GM18520 (cell line): ENCODE data around the gene ANKRD1.

Experiments used
- ATAC-seq: cut with Tn5 transposase; IDR thresholded peaks from one replicate; pipeline ENCODE4 v1.9.1; 2021; ENCODE audit not compliant: unreplicated experiment

ANKRD1 gene

DNA sequence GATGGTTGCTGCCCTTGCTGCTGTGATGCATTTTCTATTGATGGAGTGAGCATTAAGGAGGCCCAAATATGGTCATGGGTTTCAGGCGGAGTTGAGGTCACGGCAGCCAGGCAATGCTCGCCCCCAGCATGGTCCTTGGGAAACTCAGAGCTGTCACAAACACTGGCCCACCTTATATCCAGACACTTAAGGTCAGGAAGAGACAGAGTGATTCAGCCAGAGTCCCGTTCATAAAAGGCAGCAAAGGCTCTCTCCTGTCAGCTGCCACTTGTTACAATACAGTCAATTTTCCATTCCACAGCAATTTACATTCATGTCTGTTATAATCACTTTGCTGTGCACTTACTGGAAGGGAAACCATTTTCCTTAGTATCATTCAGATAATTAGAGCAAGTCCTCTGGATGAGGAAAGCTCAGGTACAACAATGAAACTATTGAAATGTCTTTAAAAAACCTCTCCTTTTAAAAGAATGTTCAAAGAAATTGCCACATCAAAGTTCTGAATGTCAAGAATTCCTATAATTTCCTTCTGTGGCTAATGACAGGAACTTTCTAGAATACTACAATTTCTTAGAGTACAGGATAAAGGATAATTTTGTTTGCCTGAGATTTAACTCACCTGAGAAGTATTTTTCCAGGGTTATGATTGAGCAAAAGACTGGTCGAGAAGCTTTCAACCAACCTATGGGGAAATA lies 14.8 kb upstream of the ANKRD1 start:
- no peak for ATAC-seq

- no peak for ATAC-seq
These were observed 10.3 kb upstream of the ANKRD1 start for GRCh38 chr10:90930971-90931871.

- ATAC-seq = no peak
These were observed 9.4 kb upstream of the ANKRD1 start for GRCh38 chr10:90930070-90930837.

DNA sequence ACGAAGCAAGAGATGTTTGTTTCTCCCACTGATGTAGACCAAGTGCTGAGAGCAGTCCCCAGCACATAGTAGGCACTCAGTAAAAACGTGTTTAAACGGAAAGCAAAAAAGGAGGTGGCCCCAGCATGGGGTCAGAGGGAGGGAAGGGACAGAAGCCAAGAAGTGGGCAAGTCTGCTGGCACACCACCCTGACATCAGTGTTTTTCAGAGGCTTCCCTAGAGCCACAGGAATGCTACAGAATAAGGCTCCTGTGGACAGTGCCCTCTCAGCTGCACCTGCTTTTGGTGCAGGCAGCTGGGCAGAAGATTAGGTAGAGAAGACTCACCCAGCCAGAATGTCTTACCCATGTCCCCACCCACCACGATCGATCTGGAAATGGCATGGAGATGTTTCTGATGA lies 8.3 kb upstream of the ANKRD1 start:
- ATAC-seq = no peak

DNA sequence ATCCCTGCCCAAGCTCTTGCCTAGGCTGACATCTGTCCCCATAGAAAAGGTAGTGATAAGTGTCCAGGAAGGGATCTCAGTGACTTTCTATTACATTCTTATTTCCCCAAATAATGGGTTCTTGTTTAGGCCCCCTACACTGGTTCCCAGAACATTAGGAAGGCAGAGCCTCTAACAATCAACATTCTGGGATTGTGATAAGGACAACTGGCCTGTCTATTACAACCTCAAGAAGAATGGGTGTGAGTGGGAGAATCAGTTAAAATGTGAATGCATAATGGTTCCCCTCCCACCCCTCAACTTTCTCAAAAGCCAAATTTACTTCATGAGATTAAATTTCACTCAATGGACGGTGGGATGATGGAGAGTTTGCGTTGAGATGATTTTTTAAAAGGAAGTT lies 6.4 kb upstream of the ANKRD1 start:
- ATAC-seq = no peak

- no peak for ATAC-seq
These were observed 4.5 kb upstream of the ANKRD1 start for GRCh38 chr10:90925079-90926029.

GRCh38 chr10:90924552-90924951 lies 3.7 kb upstream of the ANKRD1 start:
- ATAC-seq = no peak

DNA sequence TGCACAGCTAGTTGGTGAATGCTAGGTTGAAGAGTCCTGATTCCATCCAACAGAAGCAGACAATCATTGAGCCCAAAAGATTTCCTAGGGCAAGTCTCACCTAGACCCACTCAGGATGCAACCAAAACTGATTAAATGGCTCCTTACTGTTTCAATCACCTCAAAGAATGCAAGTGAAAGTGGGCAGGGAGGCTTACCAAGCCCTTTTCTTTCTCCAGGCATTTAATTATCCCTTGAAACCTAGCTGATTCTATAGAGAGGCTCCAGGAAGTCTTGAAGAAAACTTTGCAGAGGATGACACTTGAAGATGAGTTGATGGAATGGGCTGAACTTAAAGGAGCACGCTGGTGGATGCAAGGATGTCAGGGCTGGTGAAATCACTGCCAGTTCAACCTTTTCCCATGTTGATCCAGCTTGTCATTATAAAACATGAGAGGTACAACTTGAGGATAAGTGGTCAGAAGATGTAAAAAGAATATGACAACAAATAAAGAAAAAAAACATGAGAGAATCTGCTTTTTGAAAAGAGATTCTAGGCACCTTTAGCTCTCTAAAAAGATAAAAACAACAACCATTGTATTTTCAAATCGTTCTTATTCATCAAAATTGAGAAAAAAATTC lies 2.3 kb upstream of the ANKRD1 start:
- ATAC-seq = no peak

DNA sequence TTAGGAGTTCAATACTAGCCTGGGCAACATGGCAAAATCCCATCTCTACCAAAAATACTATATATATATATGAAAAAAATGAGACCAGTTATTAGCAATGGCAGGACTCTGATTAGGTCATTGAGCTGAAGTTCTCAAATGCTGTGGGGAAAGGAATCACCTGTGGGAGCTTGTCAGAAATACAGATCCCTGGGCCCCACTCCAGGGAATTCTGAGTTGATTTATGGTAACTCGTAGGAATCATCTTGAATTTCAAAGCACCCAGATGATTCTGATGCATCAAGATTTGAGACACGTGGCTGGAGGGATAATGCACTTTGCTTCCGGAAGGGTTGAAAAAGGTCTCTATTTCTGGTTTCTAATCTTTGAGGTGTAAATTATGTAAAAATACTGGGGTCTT lies 1.0 kb upstream of the ANKRD1 start:
- no peak for ATAC-seq

- ATAC-seq = no peak
These were observed 958 bp downstream of the ANKRD1 start for GRCh38 chr10:90919683-90920574.

GRCh38 chr10:90917968-90918318 lies 2.9 kb downstream of the ANKRD1 start:
- no peak for ATAC-seq

DNA sequence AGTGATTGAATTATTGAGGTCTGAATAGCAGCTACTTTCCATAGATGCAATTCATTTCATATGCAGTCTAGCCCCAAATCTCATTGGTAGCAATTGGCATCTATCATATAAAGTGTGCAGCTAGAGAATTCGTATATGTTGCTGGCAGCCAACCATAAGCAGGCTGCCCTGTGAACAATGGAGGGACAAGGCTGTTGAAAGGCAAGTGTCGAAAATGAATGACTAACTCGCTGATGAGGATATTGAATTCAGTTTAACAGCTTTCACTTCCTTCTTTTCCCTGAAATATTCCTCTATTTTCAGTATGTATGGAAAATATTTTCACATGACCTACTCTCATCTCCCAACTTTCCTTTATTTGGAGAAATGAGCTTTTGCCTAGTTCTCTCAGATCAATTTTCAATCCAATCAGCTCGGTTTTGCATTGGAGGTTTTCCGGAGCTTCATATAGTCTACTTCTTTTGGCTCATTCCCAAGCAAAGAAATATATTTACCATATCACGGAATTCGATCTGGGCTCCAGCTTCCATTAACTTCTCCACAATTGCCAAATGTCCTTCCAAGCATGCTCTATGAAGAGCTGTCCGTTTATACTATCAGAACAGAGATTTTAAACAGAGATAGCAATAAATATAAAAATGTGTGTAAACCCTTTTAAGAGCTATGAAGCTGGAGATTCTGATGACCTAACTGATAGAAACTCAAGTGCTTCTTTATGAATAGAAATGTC lies 3.5 kb downstream of the ANKRD1 start:
- no peak for ATAC-seq

- ATAC-seq = no peak
These were observed 4.3 kb downstream of the ANKRD1 start for GRCh38 chr10:90916392-90917237.

- no peak for ATAC-seq
These were observed 5.2 kb downstream of the ANKRD1 start for GRCh38 chr10:90915766-90916075.

DNA sequence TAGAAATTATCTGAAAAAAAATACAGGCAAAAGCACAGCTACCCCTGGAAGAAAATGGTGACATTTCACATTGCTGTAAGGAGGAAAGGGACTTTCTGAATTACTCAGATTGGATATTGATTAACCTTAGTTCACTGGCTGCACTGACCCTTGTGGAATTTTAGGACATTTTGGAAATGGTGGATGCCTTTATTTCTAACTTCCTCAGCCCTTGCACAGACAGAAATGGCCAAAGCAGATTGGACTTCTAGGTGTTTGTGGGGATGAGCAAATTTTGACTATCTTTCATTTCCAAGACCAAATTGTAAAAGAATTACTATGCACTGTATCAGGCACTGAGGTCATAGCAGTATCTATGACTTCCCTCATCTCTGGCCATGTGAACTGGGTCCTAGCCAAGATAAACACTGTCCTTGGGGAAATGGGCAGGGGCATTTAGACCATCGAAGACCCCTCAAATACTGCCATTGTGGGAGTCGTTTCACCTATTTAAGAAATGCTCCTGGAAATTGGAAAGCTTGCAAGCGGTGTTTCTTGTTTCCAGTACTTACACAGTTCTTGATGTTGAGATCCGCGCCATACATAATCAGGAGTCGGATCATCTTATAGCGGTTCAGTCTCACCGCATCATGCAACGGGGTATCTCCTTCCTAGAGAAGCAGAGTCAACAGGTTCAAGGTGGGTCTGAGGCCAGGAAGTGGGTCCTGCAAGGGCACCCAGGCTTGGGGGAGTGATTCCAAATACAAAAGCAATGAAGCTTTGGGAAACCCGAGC lies 5.7 kb downstream of the ANKRD1 start:
- ATAC-seq = no peak

DNA sequence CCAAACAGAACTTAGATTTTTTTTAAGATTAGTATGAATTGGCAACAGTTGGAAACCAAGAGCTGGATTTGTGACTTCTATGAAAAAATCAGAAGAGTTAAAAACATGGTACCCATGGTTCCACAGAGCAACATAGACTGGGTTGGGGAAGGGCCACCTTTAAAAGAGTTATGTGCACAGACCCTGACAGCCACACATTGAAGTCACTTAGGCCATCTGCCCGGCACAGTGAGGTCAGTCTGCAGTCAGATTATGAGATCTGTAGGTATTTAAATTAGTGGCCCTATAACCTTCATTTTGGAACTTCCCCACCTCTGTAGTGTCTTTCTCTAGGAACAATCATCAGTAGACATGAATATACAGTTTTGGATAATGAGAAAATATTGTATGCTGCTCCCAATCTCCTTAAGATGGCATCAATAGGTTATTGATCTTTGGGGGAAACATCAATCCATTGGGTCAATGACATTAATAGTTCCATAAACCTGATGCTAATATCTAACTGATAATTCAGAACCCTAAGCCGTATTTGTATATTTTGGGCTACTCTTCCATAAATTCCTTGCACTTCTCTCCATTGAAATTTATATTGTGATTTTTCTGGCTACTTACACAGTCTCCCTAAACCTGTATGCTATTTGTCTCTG lies 7.0 kb downstream of the ANKRD1 start:
- no peak for ATAC-seq
